Stimulated activated CD4-positive, alpha-beta T cell treated with anti-CD3 and anti-CD28 coated beads, Interleukin-15, amount 100 ng/mL, for 1 hour (primary cell): Measurements from ENCODE around the gene PPP2R5E.
A peak's percentile ranks its signal among the peaks of the same experiment; 100 is the strongest.
"Not testable (repeated sequence)": the region's sequence is repeated elsewhere in the genome, so short reads cannot be mapped to it uniquely, and the experiment has no call there.

Source experiments
- DNase-seq, 2 donors: peaks; one replicate each; pipeline ENCODE4 v3.0.0-alpha.2; 2020; ENCODE audit warnings: low read depth in 1 of 2, low spot score in 1 of 2

The PPP2R5E gene

GRCh38 chr14:63543000-63543825, at the start of gene PPP2R5E:
Gene PPP2R5E, minus strand, starts transcription at chr14:63543377. Its CDS starts 3,692 bp downstream, at chr14:63539685.
- DNase-seq = peak; percentile 91 to 94

DNA sequence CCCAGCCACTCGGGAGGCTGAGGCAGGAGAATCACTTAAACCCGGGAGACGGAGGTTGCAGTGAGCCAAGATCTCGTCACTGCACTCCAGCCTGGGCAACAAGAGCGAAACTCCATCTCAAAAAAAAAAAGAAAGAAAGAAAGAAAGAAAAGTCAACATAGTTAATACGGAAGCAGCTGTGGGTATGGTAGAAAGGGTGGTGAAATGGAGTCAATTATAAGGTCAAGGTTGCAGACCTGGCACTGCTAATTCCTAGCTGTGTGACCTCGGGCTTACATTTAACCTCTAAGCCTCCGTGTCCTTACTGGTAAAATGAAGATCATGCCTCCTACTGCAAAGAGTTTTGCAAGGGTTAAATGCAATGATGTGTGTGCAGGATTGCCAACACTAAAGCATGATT, 39.9 kb upstream of the PPP2R5E start:
- DNase-seq = not testable (repeated sequence)

DNA sequence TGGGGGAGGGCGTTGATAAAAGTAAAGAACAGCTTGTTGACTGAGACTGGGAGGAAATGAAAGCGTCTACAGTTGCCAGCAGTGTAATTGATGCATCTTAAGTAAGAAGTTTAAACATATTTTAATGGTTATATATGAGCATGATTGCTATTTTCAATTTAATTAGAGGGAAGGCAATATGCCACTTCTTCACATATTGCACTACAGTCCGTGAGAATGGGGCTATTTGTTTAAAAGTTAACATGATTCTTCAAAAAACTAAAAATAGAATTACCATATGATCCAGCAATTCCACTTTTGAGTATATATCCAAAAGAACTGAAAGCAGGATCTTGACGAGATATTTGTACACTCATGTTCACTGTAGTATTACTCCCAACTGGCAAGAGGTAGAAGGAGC, 38.3 kb upstream of the PPP2R5E start:
- no peak for DNase-seq

DNA sequence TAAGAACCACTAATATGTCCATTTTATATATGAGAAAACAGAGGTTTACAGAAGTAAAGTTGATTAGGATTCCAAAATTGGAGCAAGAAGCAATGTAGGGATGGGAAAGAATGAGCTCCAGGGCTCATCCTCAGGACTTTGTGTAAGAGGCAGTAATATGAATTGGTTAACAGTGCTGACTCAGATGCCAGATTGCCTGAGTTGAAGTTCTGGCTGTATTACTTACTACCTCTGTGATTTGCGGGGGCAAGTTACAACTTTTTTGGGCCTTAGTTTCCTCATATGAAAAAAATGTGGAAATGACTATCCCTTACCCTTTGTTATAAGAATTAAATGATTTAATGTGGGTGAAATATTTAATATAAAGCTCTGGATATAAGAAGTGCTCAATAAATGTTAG, 35.1 kb upstream of the PPP2R5E start:
- DNase-seq = no peak

DNA sequence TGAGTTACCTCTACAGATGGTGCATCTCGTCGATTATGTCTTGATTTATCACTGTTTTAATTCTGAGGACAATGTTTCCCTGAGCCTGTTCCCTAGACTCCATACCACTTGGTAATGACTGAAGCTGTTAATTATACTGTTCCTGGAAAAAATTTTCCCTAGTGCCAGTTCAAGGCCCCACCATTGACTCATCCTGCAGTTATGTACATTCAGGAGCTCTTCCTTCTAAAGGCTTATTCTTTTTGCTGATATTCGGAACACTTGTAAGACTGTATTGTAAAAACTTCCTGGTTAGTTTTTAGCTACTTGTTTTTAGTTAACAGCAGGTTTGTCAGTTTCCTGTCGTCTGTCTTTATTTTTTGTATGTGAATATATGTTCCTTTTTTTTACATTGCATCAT, 30.4 kb upstream of the PPP2R5E start:
- no peak for DNase-seq

DNA sequence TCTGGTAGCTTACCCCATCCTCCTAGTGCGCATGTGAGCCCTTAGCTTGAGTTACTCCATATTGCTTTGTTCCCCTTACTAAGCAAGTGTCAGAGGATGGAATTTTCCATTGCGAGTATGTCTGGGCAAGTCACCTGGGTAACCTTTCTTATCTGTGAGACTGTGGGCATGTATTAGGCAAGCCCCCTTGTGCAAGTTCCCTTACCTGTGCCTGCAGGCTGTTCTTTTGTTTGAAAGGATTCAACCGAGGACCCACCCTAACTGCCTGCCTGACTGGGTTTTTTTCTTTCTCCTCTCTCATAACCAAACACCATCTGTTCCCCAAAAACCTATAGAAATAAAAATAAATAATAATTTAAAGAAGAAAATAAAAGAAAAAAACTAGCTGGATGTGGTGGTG, 22.3 kb upstream of the PPP2R5E start:
- no peak for DNase-seq

DNA sequence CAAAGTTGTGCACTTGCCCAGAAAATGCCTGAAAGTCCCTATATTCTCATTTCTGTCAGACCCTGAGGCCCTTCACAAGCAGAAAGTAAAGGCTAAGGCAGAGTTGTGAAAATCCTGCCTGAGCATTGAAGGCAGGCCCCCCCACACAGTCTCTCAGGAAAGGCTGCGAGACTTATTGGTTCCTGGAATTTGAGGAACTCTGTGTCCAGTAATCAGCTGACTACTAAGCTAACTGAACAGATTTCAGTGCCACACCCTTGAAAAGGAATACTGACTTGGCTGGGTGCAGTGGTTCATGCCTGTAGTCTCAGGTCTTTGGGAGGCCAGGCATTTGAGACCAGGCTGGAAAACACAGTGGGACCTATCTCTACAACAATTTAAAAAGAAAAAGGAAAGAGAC, 21.1 kb upstream of the PPP2R5E start:
- no peak for DNase-seq

DNA sequence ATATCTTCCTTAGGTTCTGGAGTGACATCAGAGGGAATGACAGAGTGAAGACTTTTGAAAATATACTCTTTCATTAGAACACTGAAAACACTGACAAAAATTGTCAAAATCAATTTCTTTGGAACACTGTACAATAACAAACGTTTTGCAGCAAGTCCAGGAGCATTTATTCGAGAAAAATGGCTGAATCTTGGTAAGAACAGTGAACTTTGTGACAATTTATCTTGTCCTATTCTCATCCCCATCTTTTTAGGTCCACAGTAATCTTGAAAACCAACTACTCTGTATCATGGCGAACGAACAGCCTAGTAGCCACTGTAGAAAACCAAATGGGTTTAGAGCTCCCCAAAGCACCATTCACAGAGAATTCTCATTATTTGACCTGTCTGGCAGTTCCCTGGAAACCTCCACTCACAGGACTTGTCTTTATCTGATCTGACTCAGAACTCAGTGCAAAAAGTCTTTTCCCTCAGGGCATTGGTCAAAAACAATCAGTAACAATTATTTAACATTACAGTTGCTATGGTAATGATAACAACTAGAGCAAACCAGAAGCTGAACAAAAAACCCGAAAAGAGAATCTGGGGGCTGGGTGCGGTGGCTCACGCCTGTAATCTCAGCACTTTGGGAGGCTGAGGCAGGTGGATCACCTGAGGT, 20.3 kb upstream of the PPP2R5E start:
- no peak for DNase-seq

DNA sequence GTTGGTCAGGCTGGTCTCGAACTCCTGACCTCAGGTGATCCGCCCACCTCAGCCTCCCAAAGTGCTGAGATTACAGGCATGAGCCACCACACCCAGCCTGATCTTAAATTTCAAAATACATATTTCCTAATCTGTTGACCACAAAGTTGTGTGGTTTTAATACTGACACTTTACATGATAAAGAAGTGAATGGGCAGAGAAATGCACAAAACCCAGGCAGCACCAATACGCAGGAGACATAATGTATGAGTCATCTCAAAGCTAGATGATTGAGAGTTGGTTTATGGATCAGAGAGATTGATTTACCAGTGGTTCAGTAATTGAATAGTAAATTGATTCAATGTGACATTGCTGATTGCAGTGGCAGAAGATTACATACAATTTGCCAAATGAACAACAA, 19.2 kb upstream of the PPP2R5E start:
- no peak for DNase-seq

DNA sequence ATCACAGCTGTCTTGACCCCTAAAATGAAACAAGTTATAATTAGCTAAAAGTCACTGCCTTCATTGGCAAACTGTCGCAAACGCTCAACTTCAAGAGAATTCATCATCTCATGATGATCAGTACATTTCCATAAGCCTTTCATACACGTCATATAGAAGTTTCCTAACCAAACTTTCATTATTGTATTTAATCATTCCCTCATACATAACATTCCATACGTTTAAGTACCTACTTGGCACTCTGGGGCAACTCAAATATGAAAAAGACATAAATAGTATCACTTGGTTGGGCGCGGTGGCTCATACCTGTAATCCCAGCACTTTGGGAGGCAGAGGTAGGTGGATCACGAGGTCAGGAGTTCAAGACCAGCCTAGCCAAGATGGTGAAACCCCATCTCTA, 12.4 kb upstream of the PPP2R5E start:
- DNase-seq = no peak

DNA sequence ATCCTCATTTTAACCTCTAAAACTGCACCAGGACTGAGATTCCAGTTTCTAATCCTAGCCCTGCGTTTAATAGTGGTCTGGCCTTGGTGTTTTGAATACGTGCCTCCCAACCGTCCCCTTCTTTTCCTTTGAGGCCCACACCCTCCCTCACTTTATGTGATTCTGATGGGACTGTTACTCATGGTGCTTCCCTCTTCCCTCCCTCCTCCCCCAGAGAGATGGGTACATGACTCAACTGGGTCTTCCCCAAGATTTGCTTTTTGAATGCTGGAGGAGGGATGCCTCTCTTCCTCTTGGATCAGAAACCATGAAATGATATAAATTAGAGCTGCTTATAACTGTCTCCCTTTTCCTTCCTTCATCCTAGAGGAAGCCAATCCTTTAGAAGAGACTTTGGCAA, 8.2 kb upstream of the PPP2R5E start:
- DNase-seq = no peak

GRCh38 chr14:63547798-63548335, 4.7 kb upstream of the PPP2R5E start:
- no peak for DNase-seq

DNA sequence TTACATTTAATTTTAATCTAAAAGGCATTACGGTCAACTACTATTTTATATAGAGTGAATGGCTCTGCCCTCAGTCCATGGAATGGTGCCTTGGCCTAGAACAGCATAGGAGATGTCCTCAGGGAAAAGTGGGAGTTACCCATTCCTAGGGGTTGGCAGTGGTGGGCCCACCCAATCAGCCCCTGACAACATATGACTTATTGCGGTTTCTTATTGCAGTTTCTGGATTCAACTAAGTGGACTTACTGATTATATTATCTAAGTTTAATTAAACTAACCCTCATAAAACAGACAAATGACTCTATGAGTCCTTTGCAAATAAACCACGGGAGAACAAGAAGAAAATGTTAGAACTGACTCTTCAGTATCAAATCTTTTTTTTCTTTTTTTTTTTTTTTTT, 2.3 kb upstream of the PPP2R5E start:
- DNase-seq = no peak

DNA sequence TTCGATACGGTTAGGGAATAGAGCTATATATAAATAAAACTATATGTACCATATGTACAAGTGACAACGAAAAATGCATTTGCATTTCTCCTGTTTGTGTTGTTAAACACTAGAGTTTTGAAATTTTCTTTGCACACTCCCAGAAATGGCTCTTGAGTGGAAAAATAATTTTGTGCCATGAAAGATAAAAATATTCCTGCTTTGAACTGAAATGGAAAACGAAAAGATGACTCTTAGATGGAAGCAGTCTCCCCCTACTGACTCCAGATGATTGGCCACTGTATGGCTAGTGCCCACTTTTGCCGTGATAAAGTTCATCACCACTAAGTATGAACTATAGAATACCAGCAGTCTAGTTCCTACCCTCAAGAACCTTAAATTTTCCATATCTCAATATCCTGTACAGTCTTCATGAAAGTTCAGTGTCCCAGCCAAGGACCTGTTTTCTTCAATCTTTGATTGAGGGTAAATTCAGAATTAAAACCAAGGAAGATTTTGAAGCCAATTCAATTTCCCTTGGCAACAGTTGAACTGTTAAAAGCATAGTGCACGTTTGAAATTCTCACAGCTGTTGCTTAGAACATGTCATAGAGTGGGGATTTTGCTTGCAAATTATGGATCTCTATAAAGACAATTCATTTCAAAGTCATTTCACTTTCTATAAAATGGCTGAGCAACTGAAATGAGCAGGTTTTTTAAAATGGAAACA, 1.6 kb upstream of the PPP2R5E start:
- DNase-seq = no peak

- DNase-seq = no peak
Measured at GRCh38 chr14:63543826-63544406, 739 bp upstream of the PPP2R5E start.

GRCh38 chr14:63542231-63542999, 762 bp downstream of the PPP2R5E start:
- DNase-seq = no peak

- no peak for DNase-seq
Measured at GRCh38 chr14:63535918-63536317, 7.3 kb downstream of the PPP2R5E start.

DNA sequence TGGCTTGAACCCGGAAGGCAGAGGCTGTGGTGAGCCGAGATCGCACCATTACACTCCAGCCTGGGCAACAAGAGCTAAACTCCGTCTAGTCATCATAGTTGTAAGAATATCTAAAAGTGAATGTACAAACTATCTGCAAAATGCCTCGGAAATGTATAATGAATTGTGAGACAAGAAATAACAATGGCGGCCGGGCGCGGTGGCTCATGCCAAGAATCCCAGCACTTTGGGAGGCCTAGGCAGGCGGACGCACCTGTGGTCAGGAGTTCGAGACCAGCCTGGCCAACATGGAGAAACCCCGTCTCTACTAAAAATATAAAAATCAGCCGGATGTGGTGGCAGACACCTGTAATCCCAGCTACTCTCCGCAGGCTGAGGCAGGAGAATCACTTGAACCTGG, 9.7 kb downstream of the PPP2R5E start:
- no peak for DNase-seq

- no peak for DNase-seq
Measured at GRCh38 chr14:63524537-63525155, 18.5 kb downstream of the PPP2R5E start.

GRCh38 chr14:63523735-63524426, 19.3 kb downstream of the PPP2R5E start:
- no peak for DNase-seq
